Head of caudate nucleus (tissue), 42 donors: ENCODE measurements around the gene SYT13.
A peak's percentile ranks its signal among the peaks of the same experiment; 100 is the strongest.

Experiments used
- DNase-seq, 42 donors: peaks; one replicate each; pipeline versions ENCODE4 v3.0.0 to v3.0.0-alpha.2; 2020 to 2021; ENCODE audit warnings: mixed read lengths in 7 of 42
- intact Hi-C: fragments of 100-400 bp; cut with DNase I; formaldehyde crosslinking; loops from one replicate; pipeline ENCODE4 v1.15.0; 2022

The SYT13 gene

GRCh38 chr11:45209891-45210699 lies 76.0 kb downstream of the SYT13 start:
- intact Hi-C loops, result no loop called here
- DNase-seq, result peak; percentile 40 to 86 (median 69)

GRCh38 chr11:45209000-45209879 lies 76.9 kb downstream of the SYT13 start:
- intact Hi-C loops, result no loop called here
- peak in 1 of 42 donors; percentile 19 for DNase-seq

GRCh38 chr11:45208135-45208534 lies 78.0 kb downstream of the SYT13 start:
- DNase-seq, result no peak
- intact Hi-C loops, result no loop called here

GRCh38 chr11:45205978-45206377 lies 80.2 kb downstream of the SYT13 start:
- DNase-seq, result no peak
- intact Hi-C loops, result no loop called here

- intact Hi-C loops, result no loop called here
- no peak for DNase-seq
Observed at GRCh38 chr11:45204761-45205160, 81.4 kb downstream of the SYT13 start.

- no peak for DNase-seq
- intact Hi-C loops, result no loop called here
Observed at GRCh38 chr11:45193695-45194094, 92.4 kb downstream of the SYT13 start.
